ENCODE results near the gene FHL2.

The FHL2 gene

DNA sequence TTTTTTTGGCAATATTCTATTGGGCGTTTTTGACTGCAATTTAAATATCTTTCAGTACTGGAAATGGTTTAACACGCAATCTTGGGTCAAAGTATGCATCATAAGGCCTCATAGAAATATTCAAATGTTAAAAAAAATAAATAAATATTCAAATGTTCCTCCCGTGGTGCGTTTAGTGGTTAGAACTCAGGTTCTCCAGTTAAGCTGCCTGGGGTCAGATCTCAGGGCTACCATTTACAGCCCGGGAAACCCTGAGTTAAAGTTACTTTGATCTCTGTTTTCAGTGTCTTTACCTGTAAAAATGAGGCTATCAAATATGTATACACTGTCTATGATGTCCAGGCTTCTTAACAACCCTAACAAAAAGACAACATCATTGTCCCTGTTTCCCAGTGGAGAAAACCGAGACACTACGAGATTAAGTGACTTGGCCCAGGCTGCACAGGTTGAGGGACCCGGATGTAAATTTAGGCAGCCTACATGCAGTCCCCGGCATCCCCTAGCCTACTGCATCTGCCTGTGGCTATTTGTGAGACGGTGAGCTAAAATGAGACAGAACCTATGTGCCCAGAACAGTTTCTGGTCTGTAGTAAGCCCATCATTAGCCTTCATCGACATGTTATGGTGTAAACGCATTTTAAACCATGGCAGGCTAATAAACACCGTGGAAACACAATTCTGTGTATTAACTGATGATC lies 1.7 kb downstream of the FHL2 start:
- DNase-seq (ENCODE audit: low read depth) = no peak

DNA sequence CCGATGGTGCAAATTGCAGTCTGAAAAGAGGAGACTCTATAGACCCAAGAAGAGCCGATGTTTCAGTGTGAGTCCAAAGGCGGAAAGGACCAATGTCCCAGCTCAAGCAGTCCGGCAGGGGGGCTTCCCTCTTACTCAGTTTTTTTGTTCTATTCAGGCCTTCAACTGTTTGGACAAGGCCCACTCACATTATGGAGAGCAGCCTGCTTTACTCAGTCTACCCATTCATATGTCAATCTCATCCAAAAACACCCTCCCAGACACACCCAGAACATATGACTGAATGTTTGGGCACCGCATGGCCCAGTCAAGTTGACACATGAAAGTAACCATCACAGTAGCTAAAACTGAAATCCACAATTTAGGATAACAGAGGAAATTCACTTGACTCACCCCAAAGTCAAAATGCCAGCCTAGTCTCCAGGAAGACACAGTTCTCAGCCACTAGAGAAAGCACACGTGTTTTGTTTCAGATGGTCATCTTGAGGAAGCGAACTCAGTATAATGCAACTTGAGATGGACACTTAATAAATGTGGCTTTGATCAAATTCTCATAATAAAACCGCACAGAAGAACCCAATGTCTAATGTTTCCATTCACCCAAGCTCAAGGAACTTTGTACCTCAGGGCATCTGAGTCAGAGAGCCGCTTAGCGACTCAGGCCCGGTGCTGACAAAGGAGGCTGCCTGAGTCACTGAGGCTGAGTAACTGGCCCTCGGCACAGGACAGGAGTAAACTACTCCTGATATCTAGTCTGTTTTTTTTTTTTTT lies 2.4 kb downstream of the FHL2 start:
- peak; percentile 22 for DNase-seq (ENCODE audit: low read depth)

DNA sequence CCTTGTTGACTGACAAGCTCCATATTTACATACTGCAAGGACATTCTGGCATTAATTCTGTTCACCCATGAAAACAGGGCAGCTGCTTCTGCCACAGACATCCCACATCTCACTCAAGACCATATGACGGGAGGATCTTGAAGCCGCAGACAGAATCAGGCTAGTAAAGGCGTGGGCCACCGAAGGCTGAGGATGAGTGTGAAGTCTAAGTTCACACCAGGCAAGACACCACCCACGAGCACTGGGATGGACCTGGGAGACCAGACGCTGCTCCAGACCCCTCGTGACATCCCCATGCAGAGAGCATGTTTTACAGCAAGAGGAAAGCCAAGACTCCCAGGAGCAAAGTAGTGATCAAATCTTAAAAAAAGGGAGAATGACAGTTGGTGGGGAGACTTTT lies 3.2 kb downstream of the FHL2 start:
- DNase-seq (ENCODE audit: low read depth) = no peak

DNA sequence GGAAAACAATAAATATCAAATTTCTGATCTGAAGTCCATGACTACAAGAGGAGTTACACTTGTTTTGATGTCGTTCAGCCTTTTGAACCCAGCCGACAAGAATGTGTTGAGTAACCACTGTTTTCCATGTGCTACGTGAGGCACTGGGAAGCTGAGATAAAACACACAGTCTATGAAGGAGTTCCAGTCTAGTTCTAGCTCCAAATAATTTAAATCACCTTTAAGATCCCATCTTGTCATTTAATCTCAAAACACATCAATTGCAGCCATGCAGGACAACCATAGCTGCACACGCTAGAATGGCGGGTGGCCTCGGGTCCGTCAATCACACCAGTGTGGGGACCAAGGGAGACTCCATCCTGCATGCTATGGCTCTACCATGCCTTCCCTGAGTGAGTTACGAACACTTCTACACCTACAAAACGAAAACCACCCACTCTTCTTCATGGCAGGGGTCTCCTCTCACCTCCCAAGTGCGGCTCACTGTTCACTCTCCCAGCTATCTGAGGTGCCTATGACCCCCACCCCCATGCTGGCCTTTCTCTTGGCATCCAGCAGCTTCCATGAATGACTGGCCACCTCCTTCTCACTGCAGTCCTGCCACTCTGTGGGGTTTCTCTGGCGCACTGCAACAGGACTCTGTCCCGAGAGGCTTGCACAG lies 3.8 kb downstream of the FHL2 start:
- no peak for DNase-seq (ENCODE audit: low read depth)

- DNase-seq (ENCODE audit: low read depth) = no peak
Observed at GRCh38 chr2:105393373-105394055, 5.3 kb downstream of the FHL2 start.

GRCh38 chr2:105391763-105392662 lies 6.8 kb downstream of the FHL2 start:
- no peak for DNase-seq (ENCODE audit: low read depth)

DNA sequence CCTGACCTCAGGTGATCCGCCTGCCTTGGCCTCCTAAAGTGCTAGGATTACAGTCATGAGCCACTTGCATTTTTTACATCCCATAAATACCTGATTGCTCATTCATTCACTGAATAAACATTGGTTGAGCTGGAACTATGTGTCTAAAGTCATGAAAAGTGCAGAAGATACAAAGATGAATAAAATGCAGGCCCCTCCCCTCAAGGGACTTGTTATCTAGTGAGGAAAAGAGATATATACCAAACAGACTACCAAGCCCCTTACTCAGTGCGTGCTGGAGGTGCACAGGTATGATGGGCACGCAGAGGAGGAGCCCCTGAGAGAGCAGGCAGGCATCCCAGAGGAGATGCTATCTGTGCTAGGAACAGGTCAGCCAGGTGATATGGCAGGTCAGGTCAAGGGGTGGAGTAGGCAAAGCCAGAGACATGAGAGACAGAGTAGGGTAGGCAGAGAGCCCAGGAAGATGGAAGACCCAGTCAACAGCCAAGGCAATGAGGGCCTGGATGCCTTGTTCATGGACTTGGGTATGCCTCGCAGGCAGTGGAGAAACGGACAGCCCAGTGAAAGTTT lies 7.7 kb downstream of the FHL2 start:
- no peak for DNase-seq (ENCODE audit: low read depth)

- DNase-seq (ENCODE audit: low read depth) = no peak
Observed at GRCh38 chr2:105390454-105390853, 8.4 kb downstream of the FHL2 start.

GRCh38 chr2:105388971-105389381 lies 9.9 kb downstream of the FHL2 start:
- DNase-seq (ENCODE audit: low read depth) = no peak

- no peak for DNase-seq (ENCODE audit: low read depth)
Observed at GRCh38 chr2:105387225-105387624, 11.6 kb downstream of the FHL2 start.

- DNase-seq (ENCODE audit: low read depth) = no peak
Observed at GRCh38 chr2:105385731-105386540, 12.9 kb downstream of the FHL2 start.

DNA sequence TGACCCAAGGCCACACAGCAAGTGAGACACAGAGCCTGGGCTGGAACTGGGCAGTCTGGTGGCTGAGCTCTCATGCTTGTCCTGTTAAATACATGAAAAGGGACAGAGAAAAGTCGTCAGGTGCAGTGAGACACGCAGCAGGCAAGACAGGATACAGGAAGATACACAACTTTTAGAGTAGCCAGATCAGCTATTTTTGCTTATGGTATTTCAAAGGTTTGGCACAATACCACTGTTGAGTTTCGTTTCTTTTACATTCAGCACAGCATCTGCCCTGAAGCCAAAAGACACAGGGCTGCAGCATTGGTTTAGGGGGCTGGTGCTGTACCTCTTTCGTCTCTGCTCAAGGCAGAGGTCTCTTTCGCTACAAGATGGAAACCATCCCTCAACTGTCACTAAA lies 14.0 kb downstream of the FHL2 start:
- no peak for DNase-seq (ENCODE audit: low read depth)

GRCh38 chr2:105384216-105384615 lies 14.6 kb downstream of the FHL2 start:
- DNase-seq (ENCODE audit: low read depth) = no peak

DNA sequence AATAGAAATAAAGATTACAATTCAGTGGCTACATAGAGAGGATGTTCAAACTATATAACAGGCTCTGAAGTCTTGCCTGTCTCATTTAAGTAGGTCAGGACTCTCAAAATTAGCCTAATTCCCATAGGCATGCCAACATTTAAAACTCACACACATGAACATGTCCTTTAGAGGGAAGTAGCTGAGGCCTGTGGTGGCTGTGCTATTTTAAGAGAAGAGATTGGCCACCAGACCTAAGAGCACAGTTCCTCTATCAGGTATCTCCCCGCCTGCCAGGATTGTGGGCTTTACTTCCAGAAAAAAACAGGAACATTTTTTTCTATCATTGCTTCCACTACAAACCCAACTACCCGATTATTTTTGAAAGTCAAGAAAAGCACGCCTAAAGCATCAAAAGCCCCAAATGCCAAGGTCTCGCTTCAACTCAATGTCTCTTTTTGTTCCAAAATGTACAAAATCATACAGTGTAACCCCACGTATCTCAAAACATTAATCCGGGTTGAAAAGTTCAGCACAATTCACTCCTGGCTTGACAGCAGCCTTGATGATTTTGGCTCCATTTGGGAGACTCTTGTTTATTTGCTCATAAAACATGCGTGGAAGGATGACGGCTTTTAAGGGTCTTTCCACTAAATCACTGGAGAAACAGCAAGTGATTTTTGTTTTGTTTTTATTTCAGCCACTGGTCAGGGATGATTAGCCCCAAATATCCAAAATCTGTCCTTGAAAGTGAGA lies 15.3 kb downstream of the FHL2 start:
- no peak for DNase-seq (ENCODE audit: low read depth)

- DNase-seq (ENCODE audit: low read depth) = no peak
Observed at GRCh38 chr2:105382177-105382576, 16.7 kb downstream of the FHL2 start.

DNA sequence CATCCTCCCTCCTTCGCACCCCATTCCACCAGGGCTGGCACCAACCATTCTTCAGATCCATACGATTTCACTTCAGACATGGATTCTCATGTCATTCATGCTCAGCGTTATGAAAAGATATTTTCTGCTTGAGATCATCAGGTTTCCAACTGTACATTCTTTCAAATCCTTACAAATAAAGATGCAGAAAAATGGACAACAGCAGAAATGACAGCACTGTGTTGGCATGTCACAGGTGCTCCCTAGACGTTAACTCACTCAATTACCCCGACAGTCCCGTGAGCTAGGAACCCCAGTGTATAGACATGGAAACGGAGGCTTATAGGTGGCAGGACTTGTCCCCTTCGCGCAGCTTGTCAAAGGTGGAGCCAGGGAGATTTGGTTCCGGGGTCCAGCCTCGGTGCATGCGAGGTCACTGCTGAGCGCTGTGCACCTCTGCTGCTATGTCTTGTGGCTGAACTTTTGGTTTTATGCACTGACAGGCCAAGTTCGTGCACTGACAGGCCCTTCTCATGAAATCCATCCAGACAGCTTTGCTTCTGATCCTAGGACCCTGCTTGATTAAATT lies 17.7 kb downstream of the FHL2 start:
- no peak for DNase-seq (ENCODE audit: low read depth)

DNA sequence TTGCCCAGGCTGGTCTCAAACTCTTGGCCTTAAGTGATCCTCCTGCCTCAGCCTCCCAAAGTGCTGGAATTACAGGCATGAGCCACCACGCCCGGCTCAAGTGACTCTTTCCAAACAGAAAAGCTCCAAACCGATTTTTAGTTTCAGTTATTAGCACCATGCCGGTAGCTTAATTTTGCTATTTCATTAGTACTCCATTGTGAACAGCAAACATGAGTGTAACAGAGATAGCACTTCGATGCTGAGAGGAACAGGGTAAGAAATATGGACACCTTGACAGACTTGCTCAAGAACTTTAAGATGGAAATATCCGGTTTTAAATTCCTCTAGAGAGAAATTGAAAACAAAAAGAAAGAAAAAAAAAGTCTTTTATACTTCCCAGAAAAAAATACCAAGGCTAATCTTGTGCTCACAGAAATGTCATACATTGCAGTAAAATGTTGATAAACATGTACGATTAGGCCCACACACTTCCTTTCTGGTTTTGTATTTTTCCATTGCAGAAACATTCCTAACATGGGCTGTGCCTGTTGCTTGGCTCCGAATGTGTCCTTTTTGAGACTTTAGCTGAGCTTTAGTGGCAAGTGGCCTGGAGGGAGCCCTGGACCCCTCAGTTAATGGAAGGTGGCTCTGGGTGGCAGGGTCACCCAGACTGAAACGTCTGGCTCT lies 18.3 kb downstream of the FHL2 start:
- no peak for DNase-seq (ENCODE audit: low read depth)

DNA sequence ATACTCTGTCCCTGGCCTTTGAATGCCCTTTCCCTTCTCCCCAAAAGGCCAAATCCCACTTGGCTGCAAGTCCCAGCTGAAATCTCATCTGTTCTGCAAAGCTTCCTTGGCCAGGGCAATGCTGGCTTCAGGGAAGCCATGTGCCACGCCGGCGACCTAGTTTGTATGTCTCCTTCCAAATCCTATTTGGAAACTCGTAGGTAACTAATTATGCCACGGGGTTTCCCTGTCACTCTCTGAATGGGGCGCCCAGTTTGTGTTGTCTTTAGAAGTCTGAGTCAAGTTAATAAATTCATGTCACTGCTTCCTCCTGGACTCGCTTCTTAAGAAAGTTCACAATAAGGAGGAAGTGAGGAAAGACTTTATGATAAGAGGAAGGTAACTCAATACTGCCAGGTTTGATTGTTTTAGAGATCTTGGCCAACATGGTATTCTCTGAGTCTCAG lies 19.1 kb downstream of the FHL2 start:
- no peak for DNase-seq (ENCODE audit: low read depth)

Measured in stimulated activated CD8-positive, alpha-beta memory T cell treated with anti-CD3 and anti-CD28 coated beads, Interleukin-12 subunit alpha, Interleukin-12 subunit beta, amount 100 ng/mL, for 4 hours (primary cell).